ENCODE measurements around the gene GPM6B.

- no peak for TF ChIP-seq CTCF (IDR thresholded peaks at IDR 0.05)
- no peak for TF ChIP-seq POLR2A (IDR thresholded peaks at IDR 0.05)
These were observed 41.1 kb downstream of the GPM6B start for GRCh38 chrX:13775837-13776236.

All from heart left ventricle (tissue), 13 donors.